Fibroblast of lung (primary cell): ENCODE results near the gene SUV39H1.

ENCODE experiments used
- EZH2 ChIP-seq: IDR thresholded peaks from 2 replicates; pipeline ENCODE4 v1.5.1; 2012; ENCODE audit warnings: low read length, control low read depth, mild to moderate bottlenecking; ENCODE audit errors: missing control alignments
- TF ChIP-seq, protein P1 (sequence below), 2 donors: IDR thresholded peaks in 1 of 2; conservative IDR thresholded peaks in 1 of 2; 1 replicate in 1 of 2; 2 replicates in 1 of 2; pipeline ENCODE4 v1.5.1; 2011 to 2012; ENCODE audit warnings: low read length in 2 of 2, control low read depth in 1 of 2, inconsistent platforms in 1 of 2, low read depth in 1 of 2, mild to moderate bottlenecking in 1 of 2

DNA sequence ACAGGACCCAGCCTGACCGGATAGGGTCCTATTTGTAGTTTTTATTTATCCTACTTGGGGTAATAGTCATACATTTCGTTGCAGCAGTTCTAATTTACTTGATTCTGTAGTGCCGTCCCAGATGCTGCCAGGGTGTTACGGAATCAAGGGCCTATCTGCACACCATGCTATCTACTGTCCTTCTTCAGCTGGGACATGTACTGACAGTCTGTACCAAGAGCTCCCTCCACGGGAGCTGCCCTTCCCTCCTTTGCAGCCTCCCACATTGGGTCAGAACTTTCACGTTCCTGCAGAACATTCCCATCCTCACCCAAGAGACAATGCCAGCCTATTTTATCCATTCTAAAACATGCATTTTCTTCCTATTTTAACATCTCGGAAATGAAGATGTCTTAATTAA is 6.7 kb downstream of the SUV39H1 start:
- no peak for TF ChIP-seq EZH2
- TF ChIP-seq, protein P1, sequence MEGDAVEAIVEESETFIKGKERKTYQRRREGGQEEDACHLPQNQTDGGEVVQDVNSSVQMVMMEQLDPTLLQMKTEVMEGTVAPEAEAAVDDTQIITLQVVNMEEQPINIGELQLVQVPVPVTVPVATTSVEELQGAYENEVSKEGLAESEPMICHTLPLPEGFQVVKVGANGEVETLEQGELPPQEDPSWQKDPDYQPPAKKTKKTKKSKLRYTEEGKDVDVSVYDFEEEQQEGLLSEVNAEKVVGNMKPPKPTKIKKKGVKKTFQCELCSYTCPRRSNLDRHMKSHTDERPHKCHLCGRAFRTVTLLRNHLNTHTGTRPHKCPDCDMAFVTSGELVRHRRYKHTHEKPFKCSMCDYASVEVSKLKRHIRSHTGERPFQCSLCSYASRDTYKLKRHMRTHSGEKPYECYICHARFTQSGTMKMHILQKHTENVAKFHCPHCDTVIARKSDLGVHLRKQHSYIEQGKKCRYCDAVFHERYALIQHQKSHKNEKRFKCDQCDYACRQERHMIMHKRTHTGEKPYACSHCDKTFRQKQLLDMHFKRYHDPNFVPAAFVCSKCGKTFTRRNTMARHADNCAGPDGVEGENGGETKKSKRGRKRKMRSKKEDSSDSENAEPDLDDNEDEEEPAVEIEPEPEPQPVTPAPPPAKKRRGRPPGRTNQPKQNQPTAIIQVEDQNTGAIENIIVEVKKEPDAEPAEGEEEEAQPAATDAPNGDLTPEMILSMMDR (conservative IDR thresholded peaks at IDR 0.05 in 1 of 2, IDR thresholded peaks at IDR 0.05 in 1 of 2; ENCODE audit: low read depth in 1 of 2, low read length in 2 of 2), result no peak
